Fibroblast of skin of left biceps (primary cell): ENCODE results near the gene DCP1B.
"Not testable (repeated sequence)": the region's sequence is repeated elsewhere in the genome, so short reads cannot be mapped to it uniquely, and the experiment has no call there.

Source experiments
- DNase-seq, 2 experiments: peaks; one replicate each; pipeline ENCODE4 v3.0.0-alpha.2; 2013; ENCODE audit warnings: low read depth in 2 of 2

Gene DCP1B

GRCh38 chr12:1977109-1977508, 27.1 kb downstream of the DCP1B start:
- DNase-seq: no peak

DNA sequence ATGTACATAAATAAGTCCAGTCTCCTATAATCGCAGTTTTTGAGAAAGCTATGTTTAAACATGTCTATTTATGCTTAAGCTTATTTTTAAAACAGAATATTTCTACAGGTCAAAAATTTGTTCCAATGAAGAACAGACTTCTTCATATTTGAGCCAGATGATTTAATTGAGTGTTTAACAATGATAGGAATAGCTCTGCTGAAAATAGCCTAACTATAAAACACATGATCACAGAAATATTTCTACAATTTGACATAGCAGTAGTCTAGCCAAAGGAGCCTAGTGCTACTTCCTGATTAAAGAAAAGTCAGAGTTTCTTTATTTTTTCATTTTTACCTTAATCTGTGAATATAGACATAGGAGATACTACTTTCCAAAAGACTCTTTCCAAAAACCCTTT, 29.4 kb downstream of the DCP1B start:
- no peak for DNase-seq

- no peak for DNase-seq
Measured at GRCh38 chr12:1972856-1973317, 31.4 kb downstream of the DCP1B start.

DNA sequence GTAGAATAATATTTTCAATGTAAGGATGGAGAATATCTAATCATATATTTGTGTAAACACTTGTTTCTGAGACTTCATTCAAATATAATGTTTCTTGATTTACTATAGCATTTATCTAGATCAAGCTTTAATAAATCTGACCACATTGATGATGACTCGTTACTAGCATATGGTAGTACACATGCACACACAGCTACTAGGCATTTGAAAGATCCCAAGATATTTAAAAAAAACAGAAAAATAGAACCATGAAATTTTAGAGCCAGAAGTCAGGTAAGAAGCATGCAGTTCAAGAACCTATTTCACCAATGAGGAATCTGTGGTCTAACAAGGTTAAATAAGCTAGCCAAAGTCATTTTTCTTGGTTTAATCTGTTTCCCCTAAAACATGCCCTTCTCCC, 32.0 kb downstream of the DCP1B start:
- peak; percentile 27 to 47 for DNase-seq

DNA sequence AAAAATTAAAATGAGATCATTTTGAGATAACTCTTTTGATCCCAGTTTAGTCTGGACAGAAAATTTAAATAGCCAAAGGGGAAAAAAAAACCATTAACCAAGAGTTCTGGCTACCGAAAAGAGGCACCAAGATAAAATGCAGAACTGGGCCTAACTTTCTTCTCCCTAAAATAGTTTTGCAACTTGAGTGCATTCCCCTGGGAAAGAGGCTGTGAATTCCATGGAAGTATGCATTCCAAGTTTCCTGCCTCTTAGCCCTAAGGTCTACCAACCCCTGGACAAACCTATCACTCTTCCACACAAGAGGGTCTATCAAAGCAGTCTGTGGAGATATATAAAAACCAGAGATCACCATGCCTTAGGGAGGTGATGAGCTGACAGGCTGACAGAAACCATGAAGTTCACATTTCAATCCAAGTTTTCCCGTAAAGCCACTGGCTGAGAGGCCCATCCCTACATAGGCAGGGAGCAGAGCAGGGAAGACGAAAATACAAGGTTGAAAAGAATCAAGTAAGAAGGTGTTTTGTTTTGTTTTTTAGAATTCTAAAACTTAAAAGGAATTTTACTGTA, 33.8 kb downstream of the DCP1B start:
- no peak for DNase-seq

GRCh38 chr12:1966561-1967226, 37.6 kb downstream of the DCP1B start:
- DNase-seq: no peak

DNA sequence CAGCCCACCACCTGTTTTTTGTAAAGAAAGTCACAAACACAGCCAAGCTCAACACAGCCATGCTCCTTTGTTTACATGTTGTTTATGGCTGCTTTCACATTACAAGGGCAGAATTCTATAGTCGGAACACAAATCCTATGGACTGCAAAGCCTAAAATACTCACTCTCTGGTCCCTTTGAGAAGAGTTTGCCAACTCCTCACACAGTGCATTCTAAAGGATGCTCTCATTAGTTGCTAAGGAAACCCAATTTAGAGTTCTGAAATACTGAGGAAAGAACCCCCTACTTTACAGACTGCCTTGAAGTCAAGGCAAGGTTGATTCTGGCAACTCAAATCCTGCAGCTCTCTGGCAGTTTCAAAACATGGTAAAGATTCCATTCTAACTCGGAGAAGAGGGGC, 38.3 kb downstream of the DCP1B start:
- DNase-seq: no peak

DNA sequence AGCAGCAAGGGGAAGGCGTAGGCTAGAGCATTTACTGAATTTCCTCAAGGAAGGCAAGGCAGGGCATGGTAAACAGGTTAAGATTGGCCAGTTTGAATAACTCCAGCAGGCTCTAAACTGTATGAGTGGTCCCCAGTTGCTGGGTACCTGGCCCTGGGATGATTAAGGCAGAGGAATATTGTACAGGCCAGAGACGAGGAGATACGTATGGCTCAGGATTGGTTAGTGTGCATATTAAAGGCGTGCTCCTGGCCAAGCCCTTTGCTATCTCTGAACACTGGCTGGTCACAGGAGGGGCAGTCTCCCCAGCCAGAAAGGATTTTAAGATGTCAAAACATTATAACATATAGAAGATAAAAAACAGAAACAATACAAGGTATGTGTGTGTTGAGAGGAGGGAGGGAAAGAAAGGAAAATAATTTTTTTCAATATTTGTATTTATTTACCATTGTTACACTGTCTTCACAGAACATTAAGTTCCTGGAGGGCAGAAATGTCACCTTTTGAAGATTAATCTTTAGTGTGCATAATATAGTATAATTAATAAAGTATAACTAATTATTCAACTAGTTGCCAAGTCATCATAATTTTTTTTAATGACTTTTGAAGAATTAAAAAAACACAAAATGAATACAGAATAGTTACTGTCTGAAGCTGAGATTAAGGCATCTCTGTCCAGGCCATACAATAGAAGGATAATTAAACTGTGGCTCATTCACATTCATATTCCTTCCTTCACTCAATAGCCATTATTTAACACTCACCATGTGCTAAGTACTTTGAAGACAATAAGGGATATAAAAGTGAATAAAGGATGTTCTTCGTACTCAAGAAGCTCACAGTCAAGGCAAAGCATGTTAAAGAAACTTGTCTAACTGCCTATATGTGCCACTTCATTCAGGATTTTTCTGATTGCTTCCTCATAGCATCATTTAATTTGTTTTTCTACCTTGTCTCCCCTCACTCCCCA, 41.9 kb downstream of the DCP1B start:
- DNase-seq: no peak

DNA sequence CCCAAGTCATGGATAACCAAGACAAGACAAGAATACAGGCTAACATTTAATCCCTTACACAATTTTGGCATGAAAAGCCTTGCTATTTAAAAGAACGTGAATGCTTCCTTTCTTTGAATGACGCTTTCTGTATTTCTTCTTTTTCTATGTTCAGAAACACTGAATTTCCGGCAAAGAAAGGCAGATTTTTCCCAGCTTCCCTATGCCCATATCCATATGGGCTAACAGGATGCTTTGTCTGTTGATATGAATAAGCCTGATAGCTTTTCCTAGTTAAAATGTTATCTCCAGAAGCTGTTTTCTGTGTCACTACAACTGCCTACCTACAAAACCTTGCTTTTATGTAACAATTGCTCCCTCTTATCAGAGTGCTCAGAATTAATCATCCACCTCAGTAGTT, 47.5 kb downstream of the DCP1B start:
- no peak for DNase-seq

GRCh38 chr12:1949771-1950470, 54.3 kb downstream of the DCP1B start:
- no peak for DNase-seq

GRCh38 chr12:1948883-1949282, 55.4 kb downstream of the DCP1B start:
- no peak for DNase-seq

DNA sequence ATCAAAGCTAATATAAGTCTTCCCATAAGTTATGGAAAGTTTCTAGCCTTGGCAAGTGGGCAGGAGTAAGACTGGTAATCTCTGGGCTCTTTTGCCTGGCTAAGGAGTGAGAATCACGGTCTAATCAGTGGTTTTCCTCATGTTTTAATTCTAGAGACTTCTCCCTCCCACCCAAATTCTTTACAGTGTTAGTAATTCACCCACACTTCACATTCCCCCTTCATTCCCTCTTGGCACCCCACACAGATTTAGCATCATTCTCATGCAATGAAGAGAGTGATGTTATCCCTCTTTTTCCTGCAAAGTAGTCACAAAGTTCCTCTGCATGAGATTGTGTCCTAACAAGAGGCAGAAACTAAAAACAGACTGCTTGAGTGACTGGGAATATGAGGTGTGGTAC, 57.2 kb downstream of the DCP1B start:
- peak; percentile 36 to 39 for DNase-seq

GRCh38 chr12:1946296-1946695, 58.0 kb downstream of the DCP1B start:
- DNase-seq: no peak

GRCh38 chr12:1945502-1945901, 58.8 kb downstream of the DCP1B start:
- DNase-seq: not testable (repeated sequence)

DNA sequence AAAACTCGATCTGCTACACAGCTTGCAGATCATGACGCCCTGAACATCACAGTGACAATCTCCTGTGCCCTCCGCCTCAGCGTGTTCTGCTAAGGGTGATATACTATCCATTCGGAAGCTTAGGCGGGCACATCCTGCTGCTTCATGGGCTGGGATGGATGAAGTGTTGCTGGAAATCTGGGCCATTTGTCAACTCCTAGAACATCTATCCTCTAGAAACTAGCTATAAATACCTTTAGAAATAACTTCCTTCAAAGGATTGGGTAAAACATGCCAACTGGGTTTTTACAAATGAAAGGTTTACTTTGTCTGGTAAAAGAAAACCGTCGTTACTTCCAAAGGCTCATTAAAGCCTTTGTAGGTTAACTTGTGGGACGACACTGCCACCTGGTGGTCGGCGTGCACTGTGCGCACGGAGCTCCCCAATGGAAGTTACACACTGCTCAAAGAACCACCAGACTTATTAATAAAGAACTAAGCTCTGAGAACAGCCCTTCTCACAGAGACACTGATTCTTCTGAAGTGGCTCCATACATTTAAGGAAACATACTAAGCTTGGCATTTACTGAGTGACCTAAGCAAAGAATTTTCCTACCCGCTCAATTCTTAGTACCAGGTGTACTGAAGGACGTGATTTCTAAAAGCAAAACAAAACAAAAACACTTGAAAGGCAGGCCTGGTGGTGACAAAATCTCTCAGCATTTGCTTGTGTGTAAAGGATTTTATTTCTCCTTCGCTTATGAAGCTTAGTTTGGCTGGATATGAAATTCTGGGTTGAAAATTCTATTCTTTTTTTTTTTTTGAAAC, 64.3 kb downstream of the DCP1B start:
- peak; percentile 24 to 33 for DNase-seq

GRCh38 chr12:1939331-1939730, 64.9 kb downstream of the DCP1B start:
- no peak for DNase-seq

- no peak for DNase-seq
Measured at GRCh38 chr12:1937481-1938224, 66.6 kb downstream of the DCP1B start.

GRCh38 chr12:1936406-1937320, 67.6 kb downstream of the DCP1B start:
- DNase-seq: no peak

- DNase-seq: no peak
Measured at GRCh38 chr12:1935700-1936378, 68.4 kb downstream of the DCP1B start.
